HG03442 (cell line): ENCODE data around the gene COLEC12.
"Not testable (repeated sequence)": the region's sequence is repeated elsewhere in the genome, so short reads cannot be mapped to it uniquely, and the experiment has no call there.

ENCODE experiments used
- ATAC-seq: cut with Tn5 transposase; IDR thresholded peaks from one replicate; pipeline ENCODE4 v1.9.1; 2021; ENCODE audit warnings: mild to moderate bottlenecking, moderate library complexity; ENCODE audit not compliant: unreplicated experiment

COLEC12 gene

DNA sequence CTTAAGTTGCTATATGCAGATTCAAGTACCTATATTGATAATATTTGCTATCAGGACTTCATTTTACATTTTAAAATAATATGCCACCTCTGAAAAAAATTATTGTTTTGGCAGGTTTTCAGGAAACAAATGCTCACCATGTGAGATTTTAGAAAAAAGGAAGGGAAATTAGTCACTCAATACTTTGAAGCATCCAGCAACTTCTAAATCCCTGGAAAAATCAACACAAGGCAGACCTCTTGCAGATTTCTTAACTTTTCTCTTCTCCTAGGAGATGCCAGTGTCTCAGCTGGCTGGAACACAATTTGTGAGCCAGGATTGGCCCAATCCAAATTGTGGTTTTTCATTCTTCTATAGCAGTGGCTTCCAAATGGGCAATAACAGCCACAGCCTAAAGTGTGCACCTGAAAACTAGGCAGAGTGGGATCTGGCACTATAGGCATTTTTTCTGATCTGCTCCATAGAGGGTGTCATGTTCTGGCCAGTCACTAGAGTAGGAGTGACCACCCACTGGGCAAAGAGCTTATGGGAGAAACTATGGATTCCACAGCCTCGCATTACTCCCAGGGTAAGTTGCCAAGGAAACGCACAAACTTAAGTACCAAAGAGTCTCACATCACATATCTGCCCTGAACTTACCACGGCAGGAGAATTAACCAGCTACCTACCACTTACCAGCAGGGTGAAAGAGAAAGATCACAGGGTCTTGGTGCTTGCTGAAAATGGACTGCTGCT lies 204.6 kb downstream of the COLEC12 start:
- no peak for ATAC-seq

DNA sequence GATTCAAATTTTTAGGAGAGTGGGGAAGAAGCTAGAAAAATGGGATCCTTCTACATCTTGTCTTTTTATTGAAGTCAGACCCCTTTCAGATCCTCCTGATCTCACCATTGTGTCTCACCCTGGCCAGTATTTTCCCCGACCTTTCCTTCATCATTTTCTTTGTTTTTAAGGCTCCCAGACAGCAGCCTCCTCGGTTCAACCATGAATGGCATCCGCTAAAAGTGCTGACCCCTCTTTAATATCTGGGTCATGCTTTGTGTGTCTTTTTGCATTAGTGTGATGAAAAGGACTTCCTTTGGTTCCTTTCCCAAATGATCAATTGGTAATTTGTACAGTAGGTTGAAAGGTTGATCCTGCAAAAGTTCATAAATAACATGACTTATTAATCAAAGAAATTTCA lies 205.9 kb downstream of the COLEC12 start:
- ATAC-seq = no peak

DNA sequence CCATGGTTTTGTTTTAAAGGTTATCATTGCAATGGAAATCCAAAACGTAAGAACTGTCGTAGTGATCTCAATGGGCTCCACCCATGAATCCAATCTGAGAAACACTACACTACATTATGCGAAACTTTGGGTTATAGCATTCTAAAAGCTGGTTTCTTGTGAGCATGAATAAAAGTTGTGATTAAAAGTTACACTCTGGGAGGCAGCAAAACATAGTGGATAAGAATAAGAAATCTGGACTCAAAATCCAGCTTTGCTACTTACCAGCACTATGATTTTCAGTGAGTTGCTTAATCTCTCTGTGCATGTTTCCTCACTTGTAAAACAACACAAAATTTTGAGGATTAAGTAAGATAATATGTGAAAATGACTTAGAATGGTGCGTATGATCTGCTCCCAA lies 207.0 kb downstream of the COLEC12 start:
- no peak for ATAC-seq

DNA sequence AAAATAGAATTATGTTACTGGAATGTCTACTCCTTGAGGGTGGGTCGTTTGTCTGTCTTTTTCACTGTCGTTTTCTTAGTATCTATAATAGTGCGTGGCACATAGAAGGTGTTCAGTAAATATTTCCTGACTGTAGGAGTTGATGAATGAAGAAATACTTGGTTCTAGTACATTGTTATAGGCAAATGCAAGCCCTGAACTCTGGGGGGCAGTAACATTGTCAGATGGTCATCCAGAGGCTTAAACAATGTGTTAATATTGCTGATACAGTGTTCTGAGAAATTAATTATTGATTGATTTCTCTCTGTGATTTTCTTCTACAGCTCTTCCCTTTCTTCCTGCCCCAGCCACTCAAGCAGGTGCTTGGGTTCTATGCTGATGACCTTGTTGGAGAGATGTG lies 208.2 kb downstream of the COLEC12 start:
- ATAC-seq = no peak

DNA sequence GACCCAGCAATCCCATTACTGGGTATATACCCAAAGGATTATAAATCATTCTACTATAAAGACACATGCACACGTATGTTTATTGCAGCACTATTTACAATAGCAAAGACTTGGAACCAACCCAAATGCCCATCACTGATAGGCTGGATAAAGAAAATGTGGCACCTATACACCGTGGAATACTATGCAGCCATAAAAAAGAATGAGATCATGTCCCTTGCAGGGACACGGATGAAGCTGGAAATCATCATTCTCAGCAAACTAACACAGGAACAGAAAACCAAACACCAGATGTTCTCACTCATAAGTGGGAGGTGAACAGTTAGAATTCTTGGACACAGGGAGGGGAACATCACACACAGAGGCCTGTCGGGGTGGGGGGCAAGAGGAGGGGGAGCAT lies 210.5 kb downstream of the COLEC12 start:
- not testable (repeated sequence) for ATAC-seq

DNA sequence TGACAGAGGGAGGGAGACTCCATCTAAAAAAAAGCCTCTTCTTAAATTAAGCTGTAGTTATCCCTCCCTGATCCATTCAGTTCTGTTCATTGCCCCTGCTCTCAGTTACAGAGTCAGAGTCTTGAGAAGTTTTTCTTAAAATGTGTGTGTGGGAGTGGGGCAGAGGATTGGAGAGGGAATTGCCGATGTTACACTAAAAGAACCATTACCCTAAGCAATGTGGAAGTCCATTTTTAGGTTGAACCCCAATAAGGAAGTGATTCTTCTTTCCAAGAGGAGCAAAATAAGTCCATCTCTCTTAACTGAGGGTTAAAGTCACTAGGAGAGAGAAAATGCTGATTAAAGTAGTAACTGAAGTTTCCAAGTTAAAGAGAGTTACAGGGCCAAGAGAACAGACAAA lies 211.5 kb downstream of the COLEC12 start:
- ATAC-seq = no peak

DNA sequence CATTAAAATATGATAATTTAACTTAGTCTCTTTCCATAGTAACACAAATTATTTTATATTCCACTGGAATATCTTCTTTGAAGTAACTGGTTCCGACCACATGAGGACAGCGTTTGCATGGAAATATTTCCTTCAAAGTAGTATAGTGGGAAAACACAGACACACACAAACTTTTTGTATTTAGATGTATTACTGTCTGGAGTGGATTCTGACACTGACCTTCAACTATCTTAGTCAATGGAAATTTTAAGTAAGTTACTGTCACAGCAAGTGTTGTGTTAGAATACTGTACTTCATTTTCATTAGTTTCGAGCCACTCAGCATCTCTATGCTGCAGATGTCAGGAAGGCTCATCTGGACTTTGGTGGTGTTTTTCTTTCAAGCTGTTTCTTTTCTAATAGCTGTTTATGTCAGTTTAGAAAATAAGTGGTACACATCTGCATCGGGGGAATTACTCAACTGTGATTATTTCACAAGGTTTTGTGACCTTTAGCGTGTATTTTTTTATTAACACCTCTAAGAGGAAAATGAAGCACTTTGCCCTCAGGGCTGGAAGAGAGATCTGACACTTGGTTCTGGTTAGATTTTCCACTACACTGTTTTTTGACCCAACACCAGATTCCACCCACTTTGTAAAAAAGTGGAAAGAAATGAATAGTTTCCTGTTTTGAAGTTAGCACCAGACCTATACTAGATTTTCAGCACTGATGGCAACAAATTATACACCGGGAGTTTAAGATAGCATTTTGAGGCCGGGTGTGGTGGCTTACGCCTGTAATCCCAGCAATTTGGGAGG lies 213.8 kb downstream of the COLEC12 start:
- no peak for ATAC-seq

DNA sequence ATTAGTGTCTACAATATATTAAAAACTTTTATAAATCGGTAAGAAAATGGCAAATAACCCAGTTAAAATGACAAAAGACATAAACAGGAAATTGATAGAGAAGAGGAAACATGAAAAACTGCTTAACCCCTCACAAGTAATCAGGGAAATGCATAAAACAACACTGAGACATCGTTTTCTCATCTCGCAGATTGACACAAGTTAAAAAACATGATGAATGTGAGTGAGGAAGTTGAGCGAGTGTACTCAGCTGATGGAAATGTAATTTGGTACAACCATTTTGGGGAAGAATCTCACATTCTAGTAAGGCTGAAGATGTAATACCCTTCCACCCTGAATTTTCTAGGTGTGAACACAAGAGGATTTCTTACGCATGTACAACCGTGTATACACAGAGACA lies 214.7 kb downstream of the COLEC12 start:
- ATAC-seq = no peak

DNA sequence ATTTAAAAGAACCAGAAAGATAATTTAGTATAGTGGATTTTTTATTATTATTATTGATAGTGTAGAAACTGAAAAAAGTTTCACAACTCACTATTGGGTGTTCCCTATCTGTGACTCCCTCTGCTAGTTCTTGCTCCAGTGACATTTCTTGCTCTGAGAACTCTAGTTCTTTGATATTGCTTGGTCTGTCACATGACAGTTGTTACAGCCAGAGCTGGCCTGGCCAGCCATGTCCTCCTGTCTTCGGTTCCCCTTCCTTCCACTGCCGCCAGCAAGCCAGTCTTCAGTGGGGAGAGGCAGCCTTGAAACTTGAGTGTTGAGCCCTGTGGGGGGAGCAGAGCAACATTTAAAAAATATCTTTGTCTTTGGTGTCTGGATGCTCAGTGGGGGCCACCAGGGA lies 225.0 kb downstream of the COLEC12 start:
- no peak for ATAC-seq

DNA sequence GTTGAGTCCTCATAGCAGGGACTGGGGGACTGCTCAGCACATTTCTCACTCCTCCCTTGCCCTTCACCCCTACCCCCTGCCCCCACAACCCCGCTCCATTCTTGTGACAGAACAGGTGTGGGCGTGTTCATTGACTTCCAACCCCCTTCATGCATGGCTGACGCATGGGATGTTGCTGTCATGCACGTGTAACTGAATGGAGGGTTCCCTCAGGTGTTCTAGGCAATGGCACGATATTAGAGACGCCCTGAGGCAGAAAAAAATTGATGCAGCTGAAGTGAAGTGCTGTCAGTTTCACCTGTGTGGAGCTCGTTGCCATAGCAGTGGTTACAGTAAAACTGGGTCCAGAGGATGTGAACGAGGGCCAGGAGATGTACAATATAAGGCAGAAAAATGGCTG lies 226.2 kb downstream of the COLEC12 start:
- ATAC-seq = no peak

DNA sequence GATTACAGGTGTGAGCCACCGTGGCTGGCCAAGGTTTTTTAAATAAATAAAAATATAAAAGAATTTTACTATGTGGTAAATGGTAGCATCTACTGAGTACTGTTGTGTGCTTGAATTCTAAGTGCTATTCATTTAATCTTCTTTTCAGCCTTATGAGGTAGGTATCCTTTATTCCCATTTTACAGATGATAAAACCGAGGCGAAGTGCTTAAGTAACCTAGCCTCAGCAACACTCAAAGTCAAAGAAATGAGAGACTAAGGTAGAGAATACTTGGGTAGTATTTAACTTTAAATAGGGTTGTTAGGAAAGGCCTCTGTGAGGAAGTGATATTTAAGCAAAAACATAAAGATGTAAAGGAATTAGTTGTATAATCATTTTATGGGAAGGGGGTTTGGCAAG lies 227.0 kb downstream of the COLEC12 start:
- no peak for ATAC-seq

DNA sequence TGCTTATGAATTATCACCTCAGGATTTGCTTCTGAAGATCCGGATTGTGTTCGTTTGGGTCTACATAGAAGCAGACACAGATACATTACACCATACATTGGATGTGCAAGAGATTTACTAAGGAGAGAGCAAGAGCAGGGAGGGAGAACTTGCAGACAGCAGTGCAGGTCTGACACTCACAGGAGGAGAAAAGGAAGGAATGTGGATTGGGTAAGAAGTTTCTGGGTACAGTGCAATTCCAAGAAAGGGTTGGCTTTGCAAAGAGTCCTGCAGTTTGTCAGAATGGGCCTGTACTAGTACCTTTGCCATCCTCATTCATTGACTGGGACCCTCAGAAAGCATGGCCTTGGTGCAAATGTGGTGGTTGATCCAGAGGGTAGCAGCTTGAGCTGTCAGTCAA lies 227.9 kb downstream of the COLEC12 start:
- no peak for ATAC-seq

DNA sequence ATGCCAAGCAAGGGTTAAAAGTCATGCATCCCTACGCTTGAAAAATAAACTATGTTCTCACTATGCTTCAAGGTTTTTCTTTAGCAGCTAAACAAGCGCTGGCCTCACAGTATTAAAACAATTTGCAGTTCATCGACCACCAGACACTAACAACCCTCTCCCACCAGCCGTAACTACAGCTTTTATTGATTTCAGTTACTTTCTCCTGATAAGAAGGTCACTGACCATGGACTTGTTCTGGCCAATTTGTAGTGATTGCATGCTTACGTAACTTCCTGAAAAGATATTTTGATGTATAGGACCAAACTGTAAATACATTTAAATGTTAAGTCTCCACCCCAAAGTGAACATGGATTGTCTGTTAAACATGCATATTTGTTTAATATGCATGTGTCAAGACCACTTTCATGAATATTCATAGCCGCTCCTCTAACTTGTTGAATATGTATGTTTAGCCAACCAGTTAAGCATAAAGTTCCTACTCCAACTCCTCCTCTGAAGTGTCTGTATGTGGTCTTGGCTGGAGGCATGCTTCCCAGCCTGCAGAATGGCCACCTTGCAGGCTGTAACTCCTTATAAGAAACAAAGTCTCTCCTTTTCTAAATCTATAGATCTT lies 230.9 kb downstream of the COLEC12 start:
- ATAC-seq = no peak

DNA sequence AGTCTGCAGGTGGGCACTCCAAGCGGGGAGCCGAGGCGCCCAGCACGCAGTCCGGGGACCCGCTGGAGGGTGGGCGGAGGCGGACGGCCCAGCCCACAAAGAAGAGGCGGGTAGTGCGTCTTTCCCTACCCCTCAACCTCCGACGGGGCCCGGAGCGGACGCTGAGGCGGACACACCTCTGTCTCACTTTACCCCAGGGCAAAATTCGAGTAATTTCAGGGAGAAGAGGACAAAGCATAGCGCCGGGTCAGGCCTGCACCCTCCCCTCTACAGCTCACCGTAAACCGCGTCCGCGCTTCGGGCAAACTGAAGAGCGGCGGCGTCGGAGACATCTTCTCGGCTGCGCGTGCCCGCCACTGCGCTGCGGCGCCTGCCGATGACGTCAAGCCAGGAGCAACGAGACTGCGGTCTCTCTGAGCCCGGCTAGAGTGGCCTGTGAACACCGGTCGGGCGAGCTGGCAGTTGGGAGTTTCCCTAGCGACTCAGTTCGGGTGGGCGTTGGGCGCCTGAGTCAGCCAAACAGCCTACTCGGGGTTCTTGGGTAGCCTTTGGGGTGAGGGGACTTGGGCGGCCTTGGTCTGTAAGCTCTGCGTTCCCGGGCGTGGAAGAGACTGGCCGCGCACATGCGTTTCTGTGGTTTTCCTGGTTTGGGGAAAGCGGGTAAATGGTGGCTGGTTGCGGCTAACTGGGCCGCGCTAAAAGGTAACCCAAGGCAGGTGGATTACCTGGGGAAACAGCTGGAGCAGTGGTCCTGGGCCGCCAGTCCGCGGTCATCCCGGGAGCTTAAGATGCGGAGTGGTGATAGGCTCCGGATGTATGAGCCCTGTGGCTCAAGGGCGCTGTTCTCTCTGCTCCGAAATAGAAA lies 232.6 kb downstream of the COLEC12 start, which contains the start of gene THOC1:
THOC1 (minus strand) TSS at position 360 of the 865 bp plus-strand sequence; CDS start at position 332, 28 bp downstream.
- peak; percentile 85 for ATAC-seq

DNA sequence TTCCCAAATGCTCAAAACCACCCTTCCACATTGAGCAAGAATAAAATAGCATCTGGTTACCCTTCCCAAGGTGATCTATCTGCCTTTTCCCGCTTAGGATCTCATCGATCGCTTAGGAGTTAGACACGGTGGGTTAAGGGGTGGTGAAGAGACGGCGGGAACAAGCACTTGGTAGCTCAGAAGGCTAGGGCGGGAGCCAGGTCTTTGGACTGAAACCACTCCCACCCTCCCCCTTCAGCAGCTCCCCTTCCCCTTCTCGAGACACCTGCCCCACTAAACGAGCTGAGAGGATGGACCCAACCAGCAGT lies 233.2 kb downstream of the COLEC12 start:
- ATAC-seq = no peak
